Calu3 (cell line): ENCODE results near the gene EMID1. TPM values are rescaled to one million over a fixed set of nuclear protein-coding genes. Genes with fewer than 3 reads are reported as not detected.
A peak's percentile ranks its signal among the peaks of the same experiment; 100 is the strongest.

Experiments used
- BruUV-seq: library from RNA; stranded (reverse); fragments of 400-500 nt; replicated peaks from 2 replicates; lab custom pipeline; 2021; lab: Mats Ljungman, UMichigan
- CTCF ChIA-PET: fragments of 300-600 bp; sonication (Branson Sonifier 250); formaldehyde crosslinking; loops from one replicate; lab custom pipeline; 2022; ENCODE audit warnings: antibody characterized with exemption; lab: Charles Lee
- DNase-seq: peaks from one replicate; pipeline ENCODE4 v3.0.0; 2022
- H3K27ac Mint-ChIP-seq: one replicate; pipeline ENCODE4 v1.8.0; 2022; ENCODE audit warnings: mixed read lengths; ENCODE audit not compliant: unreplicated experiment
- H3K27me3 Mint-ChIP-seq: one replicate; pipeline ENCODE4 v1.8.0; 2022; ENCODE audit warnings: mixed read lengths; ENCODE audit not compliant: unreplicated experiment
- H3K36me3 Mint-ChIP-seq: one replicate; pipeline ENCODE4 v1.8.0; 2022; ENCODE audit warnings: mild to moderate bottlenecking, moderate library complexity, mixed read lengths; ENCODE audit not compliant: insufficient read depth, unreplicated experiment
- H3K4me1 Mint-ChIP-seq: one replicate; pipeline ENCODE4 v1.8.0; 2022; ENCODE audit warnings: mild to moderate bottlenecking, low read depth, mixed read lengths; ENCODE audit not compliant: unreplicated experiment
- H3K4me3 Mint-ChIP-seq: one replicate; pipeline ENCODE4 v1.8.0; 2022; ENCODE audit warnings: mild to moderate bottlenecking, low read depth, moderate library complexity, mixed read lengths; ENCODE audit not compliant: unreplicated experiment
- H3K9me3 Mint-ChIP-seq: one replicate; pipeline ENCODE4 v1.8.0; 2022; ENCODE audit warnings: low read depth, mixed read lengths; ENCODE audit not compliant: unreplicated experiment
- CTCF ChIP-seq: fragments of 200-600 bp; IDR thresholded peaks from one replicate; pipeline ENCODE4 v1.8.0; 2022; ENCODE audit warnings: antibody characterized with exemption; ENCODE audit not compliant: unreplicated experiment
- intact Hi-C: fragments of 100-400 bp; cut with micrococcal nuclease; formaldehyde crosslinking; loops from one replicate; pipeline ENCODE4 v1.10.0; 2022; ENCODE audit not compliant: unreplicated experiment
- total RNA-seq: library from RNA; stranded (reverse); gene quantifications from 2 replicates; pipeline ENCODE4 v1.2.3, GENCODE V29; 2022

EMID1 gene
- total RNA-seq, 1 experiment from 2014 or later, result 1.1 TPM

GRCh38 chr22:29308791-29309262, 103.1 kb downstream of the EMID1 start:
- CTCF ChIA-PET, result no interaction called here
- BruUV-seq, result no TSS peak
- peaks cover 30% of the 10 kb centered on the region for H3K4me1 Mint-ChIP-seq
- intact Hi-C loops, result no loop called here
- H3K4me3 Mint-ChIP-seq, result peak overlapping the region; percentile 81
- TF ChIP-seq CTCF, result no peak
- no peaks in the 10 kb centered on the region for H3K9me3 Mint-ChIP-seq
- peaks cover 8% of the 10 kb centered on the region for H3K27me3 Mint-ChIP-seq
- peaks cover 60% of the 10 kb centered on the region for H3K36me3 Mint-ChIP-seq
- no peak for DNase-seq
- no peak overlapping the region for H3K27ac Mint-ChIP-seq

Other genes with a start within 250 kb of the EMID1 start
- gene C22orf31, start 144.1 kb upstream of the EMID1 start, total RNA-seq, result not detected in 2 replicates
- gene KREMEN1, start 132.9 kb upstream of the EMID1 start, total RNA-seq, result 2.1 and 2.8 TPM in 2 replicates
- gene RHBDD3, start 62.1 kb downstream of the EMID1 start, total RNA-seq, result 51.5 and 51.7 TPM in 2 replicates
- gene EWSR1, start 62.4 kb downstream of the EMID1 start, total RNA-seq, result 368 and 374 TPM in 2 replicates
- gene GAS2L1, start 100.8 kb downstream of the EMID1 start, total RNA-seq, result 16.6 and 16.9 TPM in 2 replicates
- 1.6 and 2.2 TPM in 2 replicates for gene RASL10A, start 109.8 kb downstream of the EMID1 start, total RNA-seq
- 88.9 and 92.7 TPM in 2 replicates for gene AP1B1, start 182.7 kb downstream of the EMID1 start, total RNA-seq
- gene RFPL1, start 232.7 kb downstream of the EMID1 start, total RNA-seq, result not detected in 2 replicates